Tibial artery (tissue), 4 donors: Measurements from ENCODE around the gene PREB.

Source experiments
- DNase-seq, 2 donors: peaks; one replicate each; pipeline ENCODE4 v3.0.0-alpha.2; 2019
- H3K27ac ChIP-seq, 2 donors: fragments of 200-600 bp; sonication (generic) in 1 of 2; 1 replicate in 1 of 2; 2 replicates in 1 of 2; pipeline ENCODE4 v1.5.1; 2018 to 2019; ENCODE audit warnings: mild to moderate bottlenecking in 1 of 2
- H3K27me3 ChIP-seq, 2 donors: fragments of 200-600 bp; sonication (generic) in 1 of 2; one replicate each; pipeline versions ENCODE4 v1.5.1 to v1.6.0; 2016 to 2019
- H3K36me3 ChIP-seq, 3 donors: fragments of 200-600 bp; sonication (generic) in 2 of 3; one replicate each; pipeline ENCODE4 v1.5.1; 2016 to 2019; ENCODE audit warnings: mild to moderate bottlenecking in 2 of 3
- H3K4me1 ChIP-seq, 4 donors: fragments of 200-600 bp; sonication (generic) in 2 of 4; 1 replicate in 3 of 4; 2 replicates in 1 of 4; pipeline ENCODE4 v1.5.1; 2016 to 2019
- H3K4me3 ChIP-seq, 2 donors: fragments of 200-600 bp; sonication (generic) in 1 of 2; 1 replicate in 1 of 2; 2 replicates in 1 of 2; pipeline ENCODE4 v1.5.1; 2018 to 2019; ENCODE audit warnings: mild to moderate bottlenecking in 2 of 2
- H3K9me3 ChIP-seq, 3 donors: fragments of 200-600 bp; sonication (generic) in 1 of 3; one replicate each; pipeline ENCODE4 v1.5.1; 2016 to 2019
- CTCF ChIP-seq, 2 experiments: fragments of 200-600 bp in 1 of 2; fragments of 450-650 bp in 1 of 2; IDR thresholded peaks; one replicate each; pipeline ENCODE4 v1.5.1; 2017 to 2019; ENCODE audit warnings: antibody characterized with exemption in 2 of 2, mild to moderate bottlenecking in 1 of 2, moderate library complexity in 1 of 2
- intact Hi-C: fragments of 100-400 bp; cut with DNase I; formaldehyde crosslinking; loops from one replicate; pipeline ENCODE4 v1.15.0; 2023; ENCODE audit warnings: low total_unique reads

The PREB gene

GRCh38 chr2:27083410-27084296 lies 50.8 kb downstream of the PREB start:
- TF ChIP-seq CTCF (IDR thresholded peaks at IDR 0.05) = no peak
- no peak for DNase-seq
- Histone ChIP-seq H3K9me3 (no peaks in the 10 kb centered on the region), H3K4me3 (no peak overlapping the region), H3K4me1 (peaks cover 0 to 65% (median 51%) of the 10 kb centered on the region in 4 donors), H3K27ac (no peak overlapping the region), H3K36me3 (peaks cover 10 to 19% (median 18%) of the 10 kb centered on the region in 3 donors), H3K27me3 (no peaks in the 10 kb centered on the region)
- intact Hi-C loops = loop anchor here (2.0 to 5.0 kb wide), 2 partner anchors 51 to 113 kb away; partner anchors contain the start of genes MAPRE3 and TMEM214

DNA sequence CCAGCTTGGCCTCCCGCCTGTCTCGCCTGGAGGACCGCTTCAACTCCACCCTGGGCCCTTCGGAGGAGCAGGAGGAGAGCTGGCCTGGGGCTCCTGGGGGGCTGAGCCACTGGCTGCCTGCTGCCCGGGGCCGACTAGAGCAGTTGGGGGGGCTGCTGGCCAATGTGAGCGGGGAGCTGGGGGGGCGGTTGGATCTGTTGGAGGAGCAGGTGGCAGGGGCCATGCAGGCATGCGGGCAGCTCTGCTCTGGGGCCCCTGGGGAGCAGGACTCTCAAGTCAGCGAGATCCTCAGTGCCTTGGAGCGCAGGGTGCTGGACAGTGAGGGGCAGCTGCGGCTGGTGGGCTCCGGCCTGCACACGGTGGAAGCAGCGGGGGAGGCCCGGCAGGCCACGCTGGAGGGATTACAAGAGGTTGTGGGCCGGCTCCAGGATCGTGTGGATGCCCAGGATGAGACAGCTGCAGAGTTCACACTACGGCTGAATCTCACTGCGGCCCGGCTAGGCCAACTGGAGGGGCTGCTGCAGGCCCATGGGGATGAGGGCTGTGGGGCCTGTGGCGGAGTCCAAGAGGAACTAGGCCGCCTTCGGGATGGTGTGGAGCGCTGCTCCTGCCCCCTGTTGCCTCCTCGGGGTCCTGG lies 51.5 kb downstream of the PREB start:
- intact Hi-C loops = loop anchor here (5.0 kb wide), 1 partner anchor 51 kb away; the partner anchor contains the start of gene TMEM214
- no peaks in the 10 kb centered on the region for H3K27me3 ChIP-seq
- H3K4me1 ChIP-seq = peaks cover 0 to 68% (median 54%) of the 10 kb centered on the region in 4 donors
- no peak for TF ChIP-seq CTCF (IDR thresholded peaks at IDR 0.05)
- DNase-seq = no peak
- H3K27ac ChIP-seq = no peak overlapping the region
- H3K36me3 ChIP-seq = peaks cover 10 to 19% (median 18%) of the 10 kb centered on the region in 3 donors
- no peak overlapping the region for H3K4me3 ChIP-seq
- no peaks in the 10 kb centered on the region for H3K9me3 ChIP-seq

DNA sequence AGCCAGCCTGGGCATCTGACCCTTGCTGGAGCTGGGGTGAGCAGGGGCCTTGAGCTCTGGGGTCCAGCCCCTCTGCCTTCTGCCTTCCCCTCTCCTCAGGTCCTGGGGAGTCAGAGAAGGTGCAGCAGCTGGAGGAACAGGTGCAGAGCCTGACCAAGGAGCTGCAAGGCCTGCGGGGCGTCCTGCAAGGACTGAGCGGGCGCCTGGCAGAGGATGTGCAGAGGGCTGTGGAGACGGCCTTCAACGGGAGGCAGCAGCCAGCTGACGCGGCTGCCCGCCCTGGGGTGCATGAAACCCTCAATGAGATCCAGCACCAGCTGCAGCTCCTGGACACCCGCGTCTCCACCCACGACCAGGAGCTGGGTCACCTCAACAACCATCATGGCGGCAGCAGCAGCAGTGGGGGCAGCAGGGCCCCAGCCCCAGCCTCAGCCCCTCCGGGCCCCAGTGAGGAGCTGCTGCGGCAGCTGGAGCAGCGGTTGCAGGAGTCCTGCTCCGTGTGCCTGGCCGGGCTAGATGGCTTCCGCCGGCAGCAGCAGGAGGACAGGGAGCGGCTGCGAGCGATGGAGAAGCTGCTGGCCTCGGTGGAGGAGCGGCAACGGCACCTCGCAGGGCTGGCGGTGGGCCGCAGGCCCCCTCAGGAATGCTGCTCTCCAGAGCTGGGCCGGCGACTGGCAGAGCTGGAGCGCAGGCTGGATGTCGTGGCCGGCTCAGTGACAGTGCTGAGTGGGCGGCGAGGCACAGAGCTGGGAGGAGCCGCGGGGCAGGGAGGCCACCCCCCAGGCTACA lies 52.3 kb downstream of the PREB start:
- intact Hi-C loops = loop anchor here (5.0 kb wide), 1 partner anchor 50 kb away; the partner anchor contains the start of gene TMEM214
- no peak for TF ChIP-seq CTCF (IDR thresholded peaks at IDR 0.05)
- H3K4me1 ChIP-seq = peaks cover 0 to 68% (median 55%) of the 10 kb centered on the region in 4 donors

More for the DNA sequence above, 52.3 kb downstream of the PREB start:
- Histone ChIP-seq H3K36me3 (peaks cover 10 to 19% (median 18%) of the 10 kb centered on the region in 3 donors), H3K9me3 (no peaks in the 10 kb centered on the region), H3K4me3 (no peak overlapping the region), H3K27me3 (no peaks in the 10 kb centered on the region), H3K27ac (peak overlapping the region; percentile 46 to 64)
- no peak for DNase-seq
